GM11168 (cell line): Measurements from ENCODE around the gene CRY1.

Experiments used
- in situ Hi-C: fragments of 300-500 bp; cut with MboI; formaldehyde crosslinking; loops from one replicate; pipeline ENCODE4 v1.12.0; 2022; ENCODE audit warnings: low sequenced_read_pairs; ENCODE audit not compliant: unreplicated experiment

Gene CRY1

GRCh38 chr12:107093417-107094182 lies at the start of gene CRY1:
CRY1 (minus strand) TSS chr12:107093549; CDS start chr12:107092961, 588 bp downstream.
- in situ Hi-C loops = loop anchor here (25.0 kb wide), 1 partner anchor 706 kb away; no protein-coding TSS in a partner anchor

GRCh38 chr12:107139787-107140186 lies 46.4 kb upstream of the CRY1 start:
- in situ Hi-C loops = loop anchor here (10.0 kb wide), 2 partner anchors 265 to 475 kb away; no protein-coding TSS in a partner anchor

- in situ Hi-C loops = loop anchor here (10.0 kb wide), 2 partner anchors 266 to 476 kb away; no protein-coding TSS in a partner anchor
Measured at GRCh38 chr12:107138990-107139389, 45.6 kb upstream of the CRY1 start.

GRCh38 chr12:107135177-107135576 lies 41.8 kb upstream of the CRY1 start:
- in situ Hi-C loops = loop anchor here (10.0 kb wide), 2 partner anchors 270 to 480 kb away; no protein-coding TSS in a partner anchor

- in situ Hi-C loops = loop anchor here (10.0 kb wide), 2 partner anchors 270 to 480 kb away; no protein-coding TSS in a partner anchor
Measured at GRCh38 chr12:107134558-107134957, 41.2 kb upstream of the CRY1 start.

- in situ Hi-C loops = loop anchor here (10.0 kb wide), 2 partner anchors 271 to 481 kb away; no protein-coding TSS in a partner anchor
Measured at GRCh38 chr12:107133462-107133861, 40.1 kb upstream of the CRY1 start.

- in situ Hi-C loops = loop anchor here (10.0 kb wide), 2 partner anchors 273 to 483 kb away; no protein-coding TSS in a partner anchor
Measured at GRCh38 chr12:107131832-107132616, 38.7 kb upstream of the CRY1 start.

- in situ Hi-C loops = loop anchor here (10.0 kb wide), 2 partner anchors 274 to 484 kb away; no protein-coding TSS in a partner anchor
Measured at GRCh38 chr12:107130830-107131611, 37.7 kb upstream of the CRY1 start.

GRCh38 chr12:107129315-107129930 lies 36.1 kb upstream of the CRY1 start:
- in situ Hi-C loops = no loop called here

GRCh38 chr12:107127482-107128430 lies 34.4 kb upstream of the CRY1 start:
- in situ Hi-C loops = no loop called here

GRCh38 chr12:107126796-107127481 lies 33.6 kb upstream of the CRY1 start:
- in situ Hi-C loops = no loop called here

- in situ Hi-C loops = no loop called here
Measured at GRCh38 chr12:107125833-107126232, 32.5 kb upstream of the CRY1 start.

- in situ Hi-C loops = no loop called here
Measured at GRCh38 chr12:107122452-107122958, 29.2 kb upstream of the CRY1 start.

- in situ Hi-C loops = no loop called here
Measured at GRCh38 chr12:107119091-107119490, 25.7 kb upstream of the CRY1 start.

- in situ Hi-C loops = no loop called here
Measured at GRCh38 chr12:107118624-107119023, 25.3 kb upstream of the CRY1 start.

- in situ Hi-C loops = no loop called here
Measured at GRCh38 chr12:107115119-107115518, 21.8 kb upstream of the CRY1 start.

GRCh38 chr12:107111314-107111713 lies 18.0 kb upstream of the CRY1 start:
- in situ Hi-C loops = no loop called here
